Trophoblast cell (in vitro differentiated cells and primary cell): ENCODE results near the gene NKAIN4.

Source experiments
- DNase-seq, 2 donors: peaks; one replicate each; pipeline ENCODE4 v3.0.0-alpha.2; 2016
- H2AFZ ChIP-seq: 2 replicates; pipeline ENCODE4 v1.6.1; 2013; ENCODE audit warnings: low read length, moderate library complexity, mild to moderate bottlenecking; ENCODE audit not compliant: insufficient read depth, poor library complexity
- H2AK5ac ChIP-seq: 2 replicates; pipeline ENCODE4 v1.6.1; 2013; ENCODE audit warnings: mild to moderate bottlenecking, low read length
- H2BK120ac ChIP-seq: 2 replicates; pipeline ENCODE4 v1.6.1; 2013; ENCODE audit warnings: low read length, mild to moderate bottlenecking, moderate library complexity; ENCODE audit not compliant: insufficient read depth, poor library complexity
- H2BK12ac ChIP-seq: 2 replicates; pipeline ENCODE4 v1.6.1; 2013; ENCODE audit warnings: mild to moderate bottlenecking, low read length, moderate library complexity
- H2BK5ac ChIP-seq: 2 replicates; pipeline ENCODE4 v1.6.1; 2013; ENCODE audit warnings: low read length, low read depth, moderate library complexity, mild to moderate bottlenecking; ENCODE audit not compliant: poor library complexity
- H3K14ac ChIP-seq: 2 replicates; pipeline ENCODE4 v1.6.1; 2013; ENCODE audit warnings: mild to moderate bottlenecking, low read length
- H3K18ac ChIP-seq: 2 replicates; pipeline ENCODE4 v1.6.1; 2013; ENCODE audit warnings: mild to moderate bottlenecking, low read length
- H3K23ac ChIP-seq: 2 replicates; pipeline ENCODE4 v1.6.1; 2013; ENCODE audit warnings: low read length
- H3K27ac ChIP-seq: 2 replicates; pipeline ENCODE4 v1.5.1; 2013; ENCODE audit warnings: low read depth, mild to moderate bottlenecking, inconsistent platforms, low read length, moderate library complexity
- H3K27me3 ChIP-seq: 2 replicates; pipeline ENCODE4 v1.6.1; 2013; ENCODE audit warnings: inconsistent platforms, mild to moderate bottlenecking, low read length, moderate library complexity; ENCODE audit not compliant: insufficient read depth
- H3K36me3 ChIP-seq, 2 experiments: 1 replicate in 1 of 2; 2 replicates in 1 of 2; pipeline ENCODE4 v1.6.1; 2013; ENCODE audit warnings: low read length in 2 of 2, mild to moderate bottlenecking in 2 of 2, moderate library complexity in 1 of 2; ENCODE audit not compliant: insufficient read depth in 2 of 2, control insufficient read depth in 1 of 2
- H3K4ac ChIP-seq: 2 replicates; pipeline ENCODE4 v1.6.1; 2013; ENCODE audit warnings: low read depth, mild to moderate bottlenecking, low read length, moderate library complexity
- H3K4me1 ChIP-seq, 2 experiments: 1 replicate in 1 of 2; 2 replicates in 1 of 2; pipeline ENCODE4 v1.6.1; 2013; ENCODE audit warnings: low read length in 2 of 2, mild to moderate bottlenecking in 2 of 2, moderate library complexity in 1 of 2; ENCODE audit not compliant: insufficient read depth in 2 of 2, control insufficient read depth in 1 of 2
- H3K4me2 ChIP-seq: 2 replicates; pipeline ENCODE4 v1.6.1; 2013; ENCODE audit warnings: inconsistent platforms, mild to moderate bottlenecking, low read length, moderate library complexity
- H3K4me3 ChIP-seq: 2 replicates; pipeline ENCODE4 v1.5.1; 2013; ENCODE audit warnings: mild to moderate bottlenecking, low read depth, low read length, inconsistent platforms
- H3K79me1 ChIP-seq: one replicate; pipeline ENCODE4 v1.6.1; 2013; ENCODE audit warnings: low read length
- H3K79me2 ChIP-seq: 2 replicates; pipeline ENCODE4 v1.6.1; 2013; ENCODE audit warnings: low read length, mild to moderate bottlenecking; ENCODE audit not compliant: control insufficient read depth, insufficient read depth, poor library complexity
- H3K9ac ChIP-seq: 2 replicates; pipeline ENCODE4 v1.6.1; 2013; ENCODE audit warnings: mild to moderate bottlenecking, low read length
- H3K9me3 ChIP-seq: 2 replicates; pipeline ENCODE4 v1.6.1; 2013; ENCODE audit warnings: low read depth, mild to moderate bottlenecking, control low read depth, inconsistent platforms, low read length; ENCODE audit not compliant: insufficient read depth
- H4K12ac ChIP-seq: 2 replicates; pipeline ENCODE4 v1.6.1; 2013; ENCODE audit warnings: low read depth, mild to moderate bottlenecking, low read length, moderate library complexity
- H4K8ac ChIP-seq: 2 replicates; pipeline ENCODE4 v1.6.1; 2013; ENCODE audit warnings: low read depth, mild to moderate bottlenecking, low read length, moderate library complexity
- H4K91ac ChIP-seq: one replicate; pipeline ENCODE4 v1.6.1; 2013; ENCODE audit warnings: low read depth, mild to moderate bottlenecking, low read length, moderate library complexity
- WGBS: extraction: QIAGEN DNeasy Blood & Tissue Kit; methylation state at CpG from one replicate; pipeline ENCODE4 v1.1.7; 2013; ENCODE audit warnings: missing lambda C conversion rate; ENCODE audit not compliant: insufficient read length, insufficient coverage; ENCODE audit errors: extremely low coverage; 5-methylcytosine and 5-hydroxymethylcytosine counted together

Gene NKAIN4

DNA sequence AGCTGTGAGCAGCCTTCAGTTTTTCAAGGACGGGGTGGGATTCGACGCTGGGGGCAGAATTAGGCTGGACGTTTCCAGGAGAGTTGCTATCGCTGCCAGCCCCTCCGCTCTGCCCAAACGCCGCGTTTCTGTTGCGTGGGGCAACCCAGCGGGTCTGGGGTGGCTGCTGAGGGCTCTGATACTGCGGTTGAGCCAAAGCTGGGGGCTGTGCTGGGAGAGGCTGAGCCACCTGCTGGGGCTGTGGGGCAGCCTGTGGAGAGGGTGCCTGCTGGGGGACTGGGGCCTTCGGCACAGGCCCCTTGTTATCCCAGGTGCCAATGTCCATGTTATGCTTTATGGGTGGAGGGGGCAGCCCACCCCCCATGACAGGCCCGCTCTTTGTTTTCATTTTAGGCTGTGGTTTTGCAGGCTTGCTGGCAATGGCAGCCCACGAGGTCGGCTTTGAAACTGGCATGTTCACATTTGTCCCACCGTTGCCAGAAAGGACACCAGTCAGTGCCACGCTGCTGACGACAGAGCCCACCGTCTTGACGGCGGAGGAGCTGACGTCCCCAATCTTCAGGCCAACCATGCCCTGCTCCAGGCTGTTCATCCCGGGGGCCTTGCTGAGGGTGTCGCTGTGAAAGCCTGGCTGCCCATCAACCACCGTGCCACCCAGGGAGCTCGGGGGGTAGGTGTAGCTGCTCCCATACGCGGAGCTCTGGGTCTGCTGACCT, 51.3 kb downstream of the NKAIN4 start:
- no peak overlapping the region for H3K4me2 ChIP-seq
- H2BK5ac ChIP-seq = no peak overlapping the region
- no peak overlapping the region for H3K23ac ChIP-seq
- H3K79me1 ChIP-seq = no peaks in the 10 kb centered on the region
- WGBS = no CpG with 5 or more reads among the region's 29 CpGs
- peaks cover 36% of the 10 kb centered on the region for H3K79me2 ChIP-seq
- no peak overlapping the region for H4K8ac ChIP-seq
- H4K91ac ChIP-seq = no peak overlapping the region
- no peak overlapping the region for H2AK5ac ChIP-seq
- H2BK12ac ChIP-seq = no peak overlapping the region
- H3K18ac ChIP-seq = no peak overlapping the region
- H4K12ac ChIP-seq = no peak overlapping the region
- DNase-seq = no peak
- H3K4ac ChIP-seq = peak overlapping the region; percentile 87
- H3K36me3 ChIP-seq = peaks cover 66 to 71% of the 10 kb centered on the region in 2 experiments
- no peak overlapping the region for H2AFZ ChIP-seq
- no peaks in the 10 kb centered on the region for H3K9me3 ChIP-seq
- no peak overlapping the region for H2BK120ac ChIP-seq
- H3K4me3 ChIP-seq = no peak overlapping the region
- H3K27me3 ChIP-seq = no peaks in the 10 kb centered on the region
- H3K27ac ChIP-seq = no peak overlapping the region
- no peak overlapping the region for H3K9ac ChIP-seq
- no peak overlapping the region for H3K14ac ChIP-seq
- H3K4me1 ChIP-seq = peaks cover 0 to 2% of the 10 kb centered on the region in 2 experiments

DNA sequence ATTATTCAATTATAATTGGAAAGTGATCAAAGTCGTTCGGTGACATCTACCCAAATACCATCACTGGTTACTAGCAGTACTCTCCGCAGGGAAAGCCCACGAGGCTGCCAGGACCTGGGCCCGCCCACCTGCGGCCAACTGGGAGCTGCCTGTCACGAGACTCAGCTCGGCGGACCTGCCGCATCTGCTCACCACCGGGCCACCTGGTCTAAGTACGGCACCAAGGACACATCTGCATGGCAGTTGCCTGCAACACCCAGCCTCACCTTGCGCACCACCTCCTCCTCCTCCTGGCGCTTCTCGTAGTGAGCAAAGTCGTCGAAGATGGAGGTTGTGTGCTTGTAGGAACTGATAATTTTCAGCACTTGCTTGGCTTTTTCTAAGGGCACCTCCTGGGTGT, 52.2 kb downstream of the NKAIN4 start:
- no peak overlapping the region for H3K23ac ChIP-seq
- H2AK5ac ChIP-seq = no peak overlapping the region
- H3K27ac ChIP-seq = no peak overlapping the region
- H3K27me3 ChIP-seq = no peaks in the 10 kb centered on the region
- peaks cover 37% of the 10 kb centered on the region for H3K79me2 ChIP-seq
- H2BK120ac ChIP-seq = no peak overlapping the region
- no peak overlapping the region for H3K14ac ChIP-seq
- H3K18ac ChIP-seq = no peak overlapping the region
- no peak overlapping the region for H3K9ac ChIP-seq
- H3K4ac ChIP-seq = peak overlapping the region; percentile 97
- no CpG with 5 or more reads among the region's 17 CpGs for WGBS
- no peak overlapping the region for H3K4me3 ChIP-seq
- no peak overlapping the region for H4K8ac ChIP-seq
- no peaks in the 10 kb centered on the region for H3K79me1 ChIP-seq
- no peak overlapping the region for H2BK12ac ChIP-seq
- H3K36me3 ChIP-seq = peaks cover 64 to 74% of the 10 kb centered on the region in 2 experiments
- no peak overlapping the region for H4K91ac ChIP-seq
- no peak overlapping the region for H2AFZ ChIP-seq
- H4K12ac ChIP-seq = no peak overlapping the region
- H2BK5ac ChIP-seq = no peak overlapping the region
- DNase-seq = no peak
- no peak overlapping the region for H3K4me2 ChIP-seq
- H3K4me1 ChIP-seq = peaks cover 0 to 2% of the 10 kb centered on the region in 2 experiments
- H3K9me3 ChIP-seq = no peaks in the 10 kb centered on the region

DNA sequence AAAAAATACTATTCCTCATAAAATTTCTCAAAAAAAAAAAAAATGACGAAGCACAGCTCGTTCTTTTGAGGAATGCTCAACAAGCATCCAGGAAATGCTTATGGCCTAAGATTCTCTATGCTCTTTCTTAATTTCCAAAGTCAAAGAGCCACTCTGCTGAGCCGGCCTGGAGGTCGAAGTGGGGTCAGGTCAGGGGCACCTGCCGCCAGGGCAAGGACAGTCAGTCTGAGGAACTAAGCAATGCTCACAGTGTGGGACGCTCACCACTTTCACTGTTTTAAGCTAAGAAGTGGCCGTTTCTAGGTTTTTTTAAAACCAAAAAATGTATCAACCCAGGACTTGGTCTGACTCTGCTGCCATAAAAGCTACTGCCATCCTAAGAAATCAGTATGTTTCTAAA, 55.7 kb downstream of the NKAIN4 start:
- H4K91ac ChIP-seq = no peak overlapping the region
- no peak overlapping the region for H2AK5ac ChIP-seq
- H3K27me3 ChIP-seq = no peaks in the 10 kb centered on the region
- peaks cover 47 to 60% of the 10 kb centered on the region in 2 experiments for H3K36me3 ChIP-seq
- no peak overlapping the region for H3K4me3 ChIP-seq
- no peak overlapping the region for H2BK120ac ChIP-seq
- no peak overlapping the region for H2AFZ ChIP-seq
- peak overlapping the region; percentile 26 for H3K4ac ChIP-seq
- H3K79me2 ChIP-seq = peaks cover 21% of the 10 kb centered on the region
- H4K12ac ChIP-seq = no peak overlapping the region
- H3K18ac ChIP-seq = no peak overlapping the region
- no peak overlapping the region for H3K4me2 ChIP-seq
- peaks cover 0 to 2% of the 10 kb centered on the region in 2 experiments for H3K4me1 ChIP-seq
- H3K79me1 ChIP-seq = no peaks in the 10 kb centered on the region
- DNase-seq = no peak
- no peak overlapping the region for H2BK5ac ChIP-seq
- H3K27ac ChIP-seq = no peak overlapping the region
- no peak overlapping the region for H3K14ac ChIP-seq
- WGBS = no CpG with 5 or more reads among the region's 7 CpGs
- no peak overlapping the region for H4K8ac ChIP-seq
- H3K23ac ChIP-seq = no peak overlapping the region
- no peak overlapping the region for H2BK12ac ChIP-seq
- no peak overlapping the region for H3K9ac ChIP-seq
- no peaks in the 10 kb centered on the region for H3K9me3 ChIP-seq

DNA sequence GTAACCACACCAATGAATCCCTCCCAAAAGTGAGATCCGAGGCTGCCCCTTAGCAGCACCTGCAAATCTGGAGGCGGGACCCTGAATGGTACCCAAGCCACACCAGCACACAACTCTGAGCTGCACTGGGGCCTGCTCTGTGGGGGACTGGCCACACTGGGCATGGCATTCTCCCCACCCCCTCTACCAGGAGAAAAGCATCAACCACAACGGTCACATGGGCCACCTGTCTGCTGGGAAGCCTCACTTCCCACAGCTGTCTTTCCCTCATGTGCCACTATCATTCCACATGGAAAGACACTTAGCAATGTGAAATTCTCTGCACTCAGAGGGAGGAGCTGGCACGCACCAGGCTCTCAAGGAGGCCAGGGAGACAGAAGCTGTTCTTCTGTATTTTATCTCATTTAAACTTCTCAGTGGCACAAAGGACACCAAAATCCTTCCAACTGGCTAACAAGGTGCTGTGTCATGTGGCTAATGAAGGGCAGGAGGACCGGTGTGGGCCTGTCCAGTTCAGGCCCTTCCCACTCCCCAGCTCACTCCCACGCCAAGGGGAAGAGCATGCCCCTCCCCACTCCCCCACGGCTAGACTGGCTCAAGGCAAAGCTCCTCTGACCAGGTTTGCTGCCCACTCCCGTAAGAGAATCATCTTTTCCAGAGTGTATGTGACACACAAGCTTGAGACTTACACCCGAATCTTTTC, 57.3 kb downstream of the NKAIN4 start:
- no peak overlapping the region for H3K23ac ChIP-seq
- H3K9ac ChIP-seq = no peak overlapping the region
- no peak overlapping the region for H4K91ac ChIP-seq
- H4K12ac ChIP-seq = no peak overlapping the region
- no peak overlapping the region for H3K14ac ChIP-seq
- H3K9me3 ChIP-seq = no peaks in the 10 kb centered on the region
- H2BK120ac ChIP-seq = no peak overlapping the region
- no peak overlapping the region for H3K4me3 ChIP-seq
- peak overlapping the region; percentile 5 for H3K4ac ChIP-seq
- peaks cover 0 to 2% of the 10 kb centered on the region in 2 experiments for H3K4me1 ChIP-seq
- H3K79me1 ChIP-seq = no peaks in the 10 kb centered on the region
- no peak overlapping the region for H2BK12ac ChIP-seq
- H3K4me2 ChIP-seq = no peak overlapping the region
- no peak overlapping the region for H4K8ac ChIP-seq
- peaks cover 12% of the 10 kb centered on the region for H3K79me2 ChIP-seq
- no peak overlapping the region for H2AK5ac ChIP-seq
- no peak overlapping the region for H2BK5ac ChIP-seq
- H3K27me3 ChIP-seq = no peaks in the 10 kb centered on the region
- no peak overlapping the region for H3K27ac ChIP-seq
- peaks cover 30 to 43% of the 10 kb centered on the region in 2 experiments for H3K36me3 ChIP-seq
- H3K18ac ChIP-seq = no peak overlapping the region
- no peak overlapping the region for H2AFZ ChIP-seq
- peak; percentile 15 to 65 for DNase-seq
- WGBS = no CpG with 5 or more reads among the region's 9 CpGs
